HepG2 (cell line): ENCODE measurements around the gene LRRC19. TPM values are rescaled to one million over a fixed set of nuclear protein-coding genes. Genes with fewer than 3 reads are reported as not detected.
A peak's percentile ranks its signal among the peaks of the same experiment; 100 is the strongest.

Experiments used
- ESRRA ChIP-seq: sonication (generic); formaldehyde crosslinking; IDR thresholded peaks from 2 replicates; pipeline ENCODE4 v1.5.1; 2020; ENCODE audit warnings: mild to moderate bottlenecking, low read depth, missing genetic modification reagents
- FOSL1 ChIP-seq: sonication (generic); formaldehyde crosslinking; IDR thresholded peaks from 2 replicates; pipeline ENCODE4 v1.9.0; 2021; ENCODE audit warnings: missing genetic modification reagents, borderline replicate concordance
- GRHL1 ChIP-seq: sonication (generic); formaldehyde crosslinking; conservative IDR thresholded peaks from 2 replicates; pipeline ENCODE4 v1.8.0; 2022; ENCODE audit warnings: missing genetic modification reagents
- IKZF4 ChIP-seq: sonication (generic); formaldehyde crosslinking; IDR thresholded peaks from 2 replicates; pipeline ENCODE4 v1.5.1; 2020; ENCODE audit warnings: borderline replicate concordance, mild to moderate bottlenecking, low read depth, missing genetic modification reagents; ENCODE audit errors: not compliant biosample characterization
- ISL2 ChIP-seq: sonication (generic); formaldehyde crosslinking; IDR thresholded peaks from 2 replicates; pipeline ENCODE4 v1.5.0; 2020; ENCODE audit warnings: missing genetic modification reagents
- KAT2B ChIP-seq: fragments of 150-350 bp; IDR thresholded peaks from 2 replicates; pipeline ENCODE4 v1.6.1; 2014; ENCODE audit warnings: low read depth, low read length, borderline replicate concordance
- MIXL1 ChIP-seq: IDR thresholded peaks from 2 replicates; pipeline ENCODE4 v1.6.1; 2016
- NFKB2 ChIP-seq: sonication (generic); formaldehyde crosslinking; IDR thresholded peaks from 2 replicates; pipeline ENCODE4 v1.4.0; 2020; ENCODE audit warnings: missing genetic modification reagents, borderline replicate concordance
- NR0B2 ChIP-seq: sonication (generic); formaldehyde crosslinking; IDR thresholded peaks from 2 replicates; pipeline ENCODE4 v1.4.0; 2020; ENCODE audit warnings: mild to moderate bottlenecking, missing genetic modification reagents
- PAXIP1 ChIP-seq: sonication (generic); formaldehyde crosslinking; conservative IDR thresholded peaks from 2 replicates; pipeline ENCODE4 v1.4.0; 2020; ENCODE audit warnings: mild to moderate bottlenecking, missing genetic modification reagents, moderate library complexity
- POLR2A ChIP-seq, 2 experiments: IDR thresholded peaks; 2 replicates each; pipeline ENCODE4 v1.6.1; 2011; ENCODE audit warnings: low read depth in 2 of 2, low read length in 2 of 2, mild to moderate bottlenecking in 1 of 2, moderate library complexity in 1 of 2; ENCODE audit not compliant: insufficient read depth in 1 of 2
- SIX1 ChIP-seq: sonication (generic); formaldehyde crosslinking; IDR thresholded peaks from 2 replicates; pipeline ENCODE4 v1.4.0; 2020; ENCODE audit warnings: missing genetic modification reagents, borderline replicate concordance
- ZC3H13 ChIP-seq: sonication (generic); formaldehyde crosslinking; IDR thresholded peaks from 2 replicates; pipeline ENCODE4 v1.8.1; 2023; ENCODE audit warnings: mild to moderate bottlenecking, missing genetic modification reagents, moderate library complexity
- ZNF234 ChIP-seq: sonication (generic); formaldehyde crosslinking; conservative IDR thresholded peaks from 2 replicates; pipeline ENCODE4 v1.5.1; 2020; ENCODE audit warnings: mild to moderate bottlenecking, missing genetic modification reagents
- ZNF3 ChIP-seq: IDR thresholded peaks from 2 replicates; pipeline ENCODE4 v1.7.0; 2017; ENCODE audit warnings: inconsistent platforms
- ZNF329 ChIP-seq: sonication (generic); formaldehyde crosslinking; IDR thresholded peaks from 2 replicates; pipeline ENCODE4 v1.9.0; 2021; ENCODE audit warnings: low read depth, mild to moderate bottlenecking, missing genetic modification reagents
- ZNF431 ChIP-seq: sonication (generic); formaldehyde crosslinking; IDR thresholded peaks from 2 replicates; pipeline ENCODE4 v1.9.0; 2022; ENCODE audit warnings: missing genetic modification reagents, low read depth, mild to moderate bottlenecking, borderline replicate concordance
- ZNF503 ChIP-seq: sonication (generic); formaldehyde crosslinking; IDR thresholded peaks from 2 replicates; pipeline ENCODE4 v1.4.0; 2020; ENCODE audit warnings: missing genetic modification reagents
- ZNF777 ChIP-seq: sonication (generic); formaldehyde crosslinking; IDR thresholded peaks from 2 replicates; pipeline ENCODE4 v1.4.0; 2020; ENCODE audit warnings: missing genetic modification reagents
- ZNF790 ChIP-seq: sonication (generic); formaldehyde crosslinking; IDR thresholded peaks from 2 replicates; pipeline ENCODE4 v1.8.0; 2022; ENCODE audit warnings: missing genetic modification reagents, mild to moderate bottlenecking, borderline replicate concordance
- ZSCAN22 ChIP-seq: sonication (generic); formaldehyde crosslinking; IDR thresholded peaks from 2 replicates; pipeline ENCODE4 v1.4.0; 2020; ENCODE audit warnings: mild to moderate bottlenecking, missing genetic modification reagents
- polyA plus RNA-seq, 8 experiments: library from polyadenylated mRNA; depleted of rRNA in 3 of 8; stranded (reverse) in 7 of 8; unstranded in 1 of 8; fragments of >200 nt; fragmentation: Illumina TruSeq in 4 of 8; extraction: Trizol in 4 of 8; gene quantifications; 2 replicates each; pipeline versions ENCODE4 v1.2.1 to v1.2.3, GENCODE V29; 2011 to 2016; ENCODE audit warnings: low read depth in 4 of 8, missing spikeins in 1 of 8, mixed read lengths in 1 of 8; ENCODE audit not compliant: insufficient read depth in 1 of 8
- total RNA-seq, 5 experiments: library from RNA; depleted of rRNA; stranded (reverse); fragments of >200 nt; fragmentation: Illumina TruSeq; extraction: Trizol; gene quantifications; 2 replicates each; pipeline ENCODE4 v1.2.3, GENCODE V29; 2016; ENCODE audit warnings: low read depth in 1 of 5

The LRRC19 gene
- total and polyA plus RNA-seq, 2 of the 13 experiments (the other 11 are each of a cell fraction or from before 2014, with no cell fraction given): not detected

GRCh38 chr9:26955921-26956859 lies 49.3 kb downstream of the LRRC19 start, which contains the start of gene IFT74 (continued):
- TF ChIP-seq ZNF431 (no peak), ZC3H13 (CRISPR knock-in tag) (no peak), NFKB2 (CRISPR knock-in tag) (peak; percentile 73; the same call in 1 of the 2 replicates), ZSCAN22 (CRISPR knock-in tag) (no peak), NR0B2 (CRISPR knock-in tag) (no peak), POLR2A (IDR thresholded peaks at IDR 0.05; ENCODE audit: insufficient read depth in 1 of 2, low read depth in 2 of 2, low read length in 2 of 2) (peak; percentile 72 to 84), ZNF234 (CRISPR knock-in tag) (no peak), KAT2B (no peak), ZNF329 (no peak), PAXIP1 (CRISPR knock-in tag) (no peak), ISL2 (CRISPR knock-in tag) (no peak; the same call in 1 of the 2 replicates), GRHL1 (CRISPR knock-in tag) (no peak), ZNF777 (CRISPR knock-in tag) (peak; percentile 90), FOSL1 (no peak), MIXL1 (0 out of 2 replicates have a peak, but pooled peaks have one; percentile 56), SIX1 (CRISPR knock-in tag) (no peak), ZNF503 (no peak), ZNF3 (no peak), ESRRA (CRISPR knock-in tag) (no peak), ZNF790 (CRISPR knock-in tag) (no peak), IKZF4 (no peak)
